Suprapubic skin (tissue), 4 donors: ENCODE data around the gene MOB3C.

ENCODE experiments used
- POLR2A ChIP-seq, 2 donors: fragments of 450-650 bp; IDR thresholded peaks; one replicate each; pipeline ENCODE4 v1.6.1; 2017; ENCODE audit warnings: antibody characterized with exemption in 2 of 2, mild to moderate bottlenecking in 2 of 2, moderate library complexity in 2 of 2
- POLR2AphosphoS5 ChIP-seq, 3 donors: sonication (generic); formaldehyde crosslinking; IDR thresholded peaks; one replicate each; pipeline ENCODE4 v1.6.1; 2017; ENCODE audit warnings: antibody characterized with exemption in 3 of 3
- TF ChIP-seq, protein P1 (sequence below), 2 donors: fragments of 200-600 bp in 1 of 2; fragments of 450-650 bp in 1 of 2; sonication (generic) in 1 of 2; IDR thresholded peaks; one replicate each; pipeline ENCODE4 v1.5.1; 2016 to 2019; ENCODE audit warnings: antibody characterized with exemption in 2 of 2, mild to moderate bottlenecking in 1 of 2, moderate library complexity in 1 of 2

- TF ChIP-seq, protein P1, sequence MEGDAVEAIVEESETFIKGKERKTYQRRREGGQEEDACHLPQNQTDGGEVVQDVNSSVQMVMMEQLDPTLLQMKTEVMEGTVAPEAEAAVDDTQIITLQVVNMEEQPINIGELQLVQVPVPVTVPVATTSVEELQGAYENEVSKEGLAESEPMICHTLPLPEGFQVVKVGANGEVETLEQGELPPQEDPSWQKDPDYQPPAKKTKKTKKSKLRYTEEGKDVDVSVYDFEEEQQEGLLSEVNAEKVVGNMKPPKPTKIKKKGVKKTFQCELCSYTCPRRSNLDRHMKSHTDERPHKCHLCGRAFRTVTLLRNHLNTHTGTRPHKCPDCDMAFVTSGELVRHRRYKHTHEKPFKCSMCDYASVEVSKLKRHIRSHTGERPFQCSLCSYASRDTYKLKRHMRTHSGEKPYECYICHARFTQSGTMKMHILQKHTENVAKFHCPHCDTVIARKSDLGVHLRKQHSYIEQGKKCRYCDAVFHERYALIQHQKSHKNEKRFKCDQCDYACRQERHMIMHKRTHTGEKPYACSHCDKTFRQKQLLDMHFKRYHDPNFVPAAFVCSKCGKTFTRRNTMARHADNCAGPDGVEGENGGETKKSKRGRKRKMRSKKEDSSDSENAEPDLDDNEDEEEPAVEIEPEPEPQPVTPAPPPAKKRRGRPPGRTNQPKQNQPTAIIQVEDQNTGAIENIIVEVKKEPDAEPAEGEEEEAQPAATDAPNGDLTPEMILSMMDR (IDR thresholded peaks at IDR 0.05), result no peak
- TF ChIP-seq POLR2A (IDR thresholded peaks at IDR 0.05), result no peak
- no peak for TF ChIP-seq POLR2AphosphoS5 (IDR thresholded peaks at IDR 0.05)
These were observed 876 bp downstream of the MOB3C start for GRCh38 chr1:46615735-46616134.
